SK-N-MC (cell line): ENCODE measurements around the gene CYTL1.

Experiments used
- EZH2 ChIP-seq: fragments of 200-600 bp; sonication (generic); IDR thresholded peaks from one replicate; pipeline ENCODE4 v1.6.1; 2017; ENCODE audit warnings: antibody characterized with exemption
- POLR2AphosphoS5 ChIP-seq: IDR thresholded peaks from 2 replicates; pipeline ENCODE4 v1.6.1; 2012; ENCODE audit warnings: mild to moderate bottlenecking, low read depth, low read length, borderline replicate concordance

GRCh38 chr4:5043579-5043978 is 24.3 kb upstream of the CYTL1 start:
- TF ChIP-seq EZH2: no peak
- no peak for TF ChIP-seq POLR2AphosphoS5
